ENCODE results near the gene SLC27A4. TPM values are rescaled to one million over a fixed set of nuclear protein-coding genes. Genes with fewer than 3 reads are reported as not detected.

The SLC27A4 gene
- 10 to 100 TPM; 19.0 to 21.7 TPM for total RNA-seq

DNA sequence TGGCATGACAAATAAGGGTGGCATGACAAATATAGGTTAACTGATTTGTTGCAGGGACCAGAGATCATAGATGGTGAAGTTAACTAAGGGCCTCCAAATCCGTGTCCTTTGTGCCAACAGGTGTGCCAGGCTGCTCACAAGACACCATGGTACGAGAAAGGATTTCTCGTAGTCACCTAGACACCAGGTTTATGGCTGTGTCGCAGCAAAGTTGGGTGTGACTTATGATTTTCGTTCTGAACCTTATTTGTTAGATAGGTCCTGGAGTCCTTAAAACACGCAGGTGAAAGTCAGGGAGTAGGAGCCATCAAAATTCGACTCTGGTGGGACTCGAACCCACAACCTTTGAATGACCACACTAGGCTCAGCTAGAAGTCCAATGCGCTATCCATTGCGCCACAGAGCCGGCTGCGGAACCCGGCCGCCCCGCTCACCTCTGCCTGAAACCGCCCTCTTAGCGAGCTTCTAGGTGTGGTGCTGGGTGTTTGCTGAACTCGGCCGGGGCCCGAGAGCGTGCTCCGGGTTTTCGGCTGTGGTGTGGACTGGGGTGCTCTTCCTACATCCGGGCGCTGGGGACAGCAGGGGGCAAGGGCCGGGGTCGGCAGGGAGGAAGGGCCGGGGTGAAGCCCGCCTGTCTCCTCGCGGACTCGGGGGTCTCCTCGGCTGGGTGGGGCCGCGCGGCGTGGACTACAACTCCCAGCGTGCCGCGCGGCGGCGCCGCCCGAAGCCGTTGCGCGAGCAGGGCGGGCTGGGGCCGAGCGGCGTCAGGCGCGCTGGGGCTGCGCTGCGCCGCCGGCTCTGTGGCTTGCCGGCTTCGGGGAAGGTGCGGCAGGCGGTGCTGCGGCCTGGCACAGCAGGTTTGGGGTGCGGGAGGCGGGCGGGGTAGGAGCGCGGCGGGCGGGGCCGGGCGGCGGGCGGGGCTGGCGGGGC lies at the start of gene SLC27A4:
SLC27A4 (plus strand) TSS at position 767 of the 930 bp plus-strand sequence. CDS start 2,606 bp downstream, outside the sequence.
- ATAC-seq (peak; percentile 90), DNase-seq (peak; percentile 85)
- Mint-ChIP-seq H3K4me1 (ENCODE audit: low read depth) (peaks cover 11% of the 10 kb centered on the region), H3K9me3 (ENCODE audit: insufficient read depth) (no peaks in the 10 kb centered on the region), H3K27ac (peak within 1 kb of the TSS; percentile 92), H3K4me3 (peak within 1 kb of the TSS; percentile 95), H3K36me3 (ENCODE audit: low read depth) (peaks cover 5% of the 10 kb centered on the region), H3K27me3 (ENCODE audit: low read depth) (no peaks in the 10 kb centered on the region)
- POLR2A ChIA-PET, result interaction anchor here (0.6 to 1.2 kb wide), 2 partner anchors 19 to 119 kb away, joined by 4 to 5 read pairs; no protein-coding TSS in a partner anchor
- CTCF ChIA-PET, result interaction anchor here (0.9 to 1.5 kb wide), 4 partner anchors 22 to 63 kb away, joined by 3 to 5 read pairs (median 3); no protein-coding TSS in a partner anchor

DNA sequence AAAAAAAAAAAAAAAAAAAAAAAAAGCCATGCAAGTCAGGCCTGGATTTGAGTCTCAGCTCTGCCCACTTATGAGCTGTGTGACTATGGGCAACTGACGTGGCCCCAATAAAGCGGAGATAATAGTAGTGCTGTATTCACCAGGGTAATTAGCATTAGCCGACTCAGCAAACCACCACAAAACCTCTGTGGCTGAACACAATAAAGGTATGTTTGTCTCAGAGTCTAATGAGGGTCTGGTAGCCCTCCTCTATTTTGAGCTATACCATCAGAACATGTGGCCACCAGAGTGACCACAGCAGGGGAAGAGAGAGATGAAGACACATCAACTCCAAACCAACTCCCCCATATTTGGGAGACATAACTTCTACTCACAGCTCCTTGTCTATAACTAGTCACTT lies 48.3 kb upstream of the SLC27A4 start:
- Mint-ChIP-seq H3K27me3 (ENCODE audit: low read depth) (no peaks in the 10 kb centered on the region), H3K36me3 (ENCODE audit: low read depth) (no peaks in the 10 kb centered on the region), H3K27ac (no peak overlapping the region), H3K9me3 (ENCODE audit: insufficient read depth) (no peaks in the 10 kb centered on the region), H3K4me3 (no peak overlapping the region), H3K4me1 (ENCODE audit: low read depth) (peaks cover 4% of the 10 kb centered on the region)
- DNase-seq (no peak), ATAC-seq (no peak)
- ChIA-PET CTCF (interaction anchor here (1.1 to 1.5 kb wide), 3 partner anchors 16 to 49 kb away, joined by 3 to 8 read pairs (median 3); partner anchors contain the start of genes GOLGA2 and SWI5), POLR2A (interaction anchor here (0.6 to 1.0 kb wide), 2 partner anchors 16 to 79 kb away, joined by 3 to 5 read pairs; partner anchors contain the start of genes GOLGA2, SWI5 and URM1)

DNA sequence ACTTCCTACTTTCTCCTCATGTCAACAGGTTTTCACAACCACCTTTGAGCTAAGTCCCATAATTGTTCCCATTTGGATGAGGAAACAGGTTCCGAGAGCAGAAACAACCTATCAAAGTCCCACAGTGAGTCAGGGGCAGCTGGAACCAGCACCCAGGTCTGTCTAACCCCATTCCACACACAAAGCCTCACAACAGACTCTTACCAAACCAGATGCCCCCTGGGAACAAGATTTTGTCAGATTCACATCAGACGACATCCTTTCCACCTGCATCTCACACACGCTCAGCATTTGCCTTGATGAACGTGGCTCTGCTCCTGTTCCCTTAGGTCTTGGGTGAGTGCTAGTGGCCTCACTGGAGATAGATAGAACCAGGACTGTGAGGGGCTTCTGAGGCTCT lies 47.2 kb upstream of the SLC27A4 start:
- Mint-ChIP-seq H3K4me1 (ENCODE audit: low read depth) (peaks cover 4% of the 10 kb centered on the region), H3K27me3 (ENCODE audit: low read depth) (no peaks in the 10 kb centered on the region), H3K27ac (no peak overlapping the region), H3K36me3 (ENCODE audit: low read depth) (no peaks in the 10 kb centered on the region), H3K9me3 (ENCODE audit: insufficient read depth) (no peaks in the 10 kb centered on the region), H3K4me3 (no peak overlapping the region)
- ChIA-PET CTCF (interaction anchor here (0.9 to 4.1 kb wide), 4 partner anchors 38 to 70 kb away, joined by 3 to 24 read pairs (median 6); no protein-coding TSS in a partner anchor), POLR2A (no interaction called here)
- ATAC-seq (no peak), DNase-seq (no peak)

DNA sequence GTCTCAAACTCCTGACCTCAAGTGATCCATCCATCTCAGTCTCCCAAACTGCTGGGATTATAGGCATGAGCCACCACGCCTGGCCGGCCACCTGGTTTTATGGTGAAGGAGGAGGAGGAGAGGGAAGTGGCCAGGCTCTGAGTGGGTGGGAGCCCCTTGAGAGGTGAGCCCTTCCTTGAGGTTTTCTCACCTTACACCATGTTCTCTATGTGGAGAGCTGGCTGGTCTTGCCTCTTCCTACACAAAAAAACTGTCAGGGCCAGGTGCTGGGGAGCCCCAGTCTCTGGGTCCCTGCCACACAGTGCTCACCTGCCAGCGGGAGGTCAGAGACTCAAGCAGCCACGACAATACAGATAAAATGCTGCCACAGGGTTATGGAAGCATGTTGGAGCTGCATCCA lies 46.2 kb upstream of the SLC27A4 start:
- no peak overlapping the region for H3K27ac Mint-ChIP-seq

DNA sequence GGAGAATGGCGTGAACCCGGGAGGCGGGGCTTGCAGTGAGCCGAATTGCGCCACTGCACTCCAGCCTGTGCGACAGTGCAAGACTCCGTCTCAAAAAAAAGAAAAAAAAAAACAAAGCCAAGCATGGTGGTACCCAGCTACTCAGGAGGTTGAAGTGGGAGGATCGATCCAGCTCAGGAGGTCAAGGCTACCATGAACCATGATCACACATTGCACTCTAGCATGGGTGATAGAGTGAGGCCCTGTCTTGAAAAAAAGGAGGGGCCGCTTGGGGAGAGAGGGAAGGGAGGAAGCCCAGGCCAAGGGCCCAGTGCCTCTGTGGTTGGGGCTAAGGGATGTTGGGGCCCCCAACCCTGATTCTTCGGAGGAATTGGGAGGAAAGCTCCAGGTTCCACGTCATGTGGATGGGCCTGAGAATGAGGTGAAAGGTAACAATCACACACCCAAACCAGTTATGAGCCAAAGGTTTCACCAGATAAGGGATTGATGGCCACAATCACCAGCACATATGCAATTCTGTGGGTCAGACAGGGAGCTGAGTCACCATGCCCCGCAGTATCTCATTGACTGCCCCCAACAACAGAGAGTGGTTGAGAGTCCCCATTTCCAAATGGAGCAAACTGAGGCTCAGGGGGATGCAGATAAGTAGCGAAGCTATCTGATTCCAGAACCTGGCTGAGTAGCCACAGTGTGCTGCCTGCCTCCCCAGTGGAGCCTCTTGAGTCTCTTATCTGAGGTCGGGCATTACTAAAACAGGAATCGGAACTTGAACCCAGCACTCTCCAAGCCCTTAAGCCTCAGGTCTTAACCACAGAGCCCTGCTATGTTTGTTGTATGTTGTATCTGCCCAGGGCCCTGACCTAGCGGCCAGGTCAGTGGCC lies 43.7 kb upstream of the SLC27A4 start:
- ChIA-PET POLR2A (no interaction called here), CTCF (interaction anchor here (0.6 to 4.1 kb wide), 7 partner anchors 12 to 145 kb away, joined by 3 to 24 read pairs (median 8); partner anchors contain the start of gene CERCAM)
- no peak for ATAC-seq
- Mint-ChIP-seq H3K4me3 (no peak overlapping the region), H3K4me1 (ENCODE audit: low read depth) (peaks cover 4% of the 10 kb centered on the region), H3K27ac (no peak overlapping the region), H3K36me3 (ENCODE audit: low read depth) (no peaks in the 10 kb centered on the region), H3K27me3 (ENCODE audit: low read depth) (no peaks in the 10 kb centered on the region), H3K9me3 (ENCODE audit: insufficient read depth) (no peaks in the 10 kb centered on the region)
- DNase-seq, result no peak

More for the DNA sequence above, 46.2 kb upstream of the SLC27A4 start:
- ATAC-seq, result no peak
- no peak overlapping the region for H3K4me3 Mint-ChIP-seq
- no peak for DNase-seq
- POLR2A ChIA-PET, result no interaction called here
- no peaks in the 10 kb centered on the region for H3K27me3 Mint-ChIP-seq (ENCODE audit: low read depth)
- CTCF ChIA-PET, result interaction anchor here (1.6 to 4.1 kb wide), 2 partner anchors 68 to 117 kb away, joined by 4 to 24 read pairs; no protein-coding TSS in a partner anchor
- no peaks in the 10 kb centered on the region for H3K9me3 Mint-ChIP-seq (ENCODE audit: insufficient read depth)
- H3K36me3 Mint-ChIP-seq (ENCODE audit: low read depth), result no peaks in the 10 kb centered on the region
- H3K4me1 Mint-ChIP-seq (ENCODE audit: low read depth), result peaks cover 4% of the 10 kb centered on the region

DNA sequence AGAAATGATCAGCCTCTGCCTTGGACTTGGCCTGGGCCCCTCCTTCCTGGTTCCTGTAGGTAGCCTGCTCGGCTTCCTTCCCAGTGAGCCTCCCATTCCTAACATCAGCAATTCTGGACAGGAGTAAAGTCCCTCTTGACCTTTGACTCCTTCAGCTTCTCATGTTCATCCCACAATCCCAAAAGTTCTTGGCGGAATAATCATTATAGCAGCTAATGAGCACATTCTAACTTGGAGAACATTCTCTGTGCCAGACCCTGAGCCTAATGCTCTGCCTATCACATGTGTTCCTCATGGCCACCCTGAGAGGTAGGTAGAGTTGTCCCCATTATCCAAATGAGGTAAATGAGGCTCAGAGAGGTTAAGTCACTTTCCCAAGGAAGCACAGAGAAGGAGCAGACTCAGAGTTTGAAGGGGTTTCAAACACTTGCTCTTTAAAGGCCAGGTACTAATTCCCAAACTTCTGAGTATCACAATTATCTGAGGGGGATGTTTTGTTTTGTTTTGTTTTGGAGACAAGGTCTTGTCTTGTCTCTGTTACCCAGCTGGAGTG lies 43.0 kb upstream of the SLC27A4 start:
- no peaks in the 10 kb centered on the region for H3K9me3 Mint-ChIP-seq (ENCODE audit: insufficient read depth)
- no peak for DNase-seq
- no peak for ATAC-seq
- ChIA-PET CTCF (interaction anchor here (0.6 to 4.1 kb wide), 8 partner anchors 9 to 144 kb away, joined by 3 to 24 read pairs (median 5); partner anchors contain the start of gene CERCAM), POLR2A (no interaction called here)
- H3K27ac Mint-ChIP-seq, result no peak overlapping the region
- H3K4me3 Mint-ChIP-seq, result no peak overlapping the region
- peaks cover 4% of the 10 kb centered on the region for H3K4me1 Mint-ChIP-seq (ENCODE audit: low read depth)
- no peaks in the 10 kb centered on the region for H3K36me3 Mint-ChIP-seq (ENCODE audit: low read depth)
- no peaks in the 10 kb centered on the region for H3K27me3 Mint-ChIP-seq (ENCODE audit: low read depth)

DNA sequence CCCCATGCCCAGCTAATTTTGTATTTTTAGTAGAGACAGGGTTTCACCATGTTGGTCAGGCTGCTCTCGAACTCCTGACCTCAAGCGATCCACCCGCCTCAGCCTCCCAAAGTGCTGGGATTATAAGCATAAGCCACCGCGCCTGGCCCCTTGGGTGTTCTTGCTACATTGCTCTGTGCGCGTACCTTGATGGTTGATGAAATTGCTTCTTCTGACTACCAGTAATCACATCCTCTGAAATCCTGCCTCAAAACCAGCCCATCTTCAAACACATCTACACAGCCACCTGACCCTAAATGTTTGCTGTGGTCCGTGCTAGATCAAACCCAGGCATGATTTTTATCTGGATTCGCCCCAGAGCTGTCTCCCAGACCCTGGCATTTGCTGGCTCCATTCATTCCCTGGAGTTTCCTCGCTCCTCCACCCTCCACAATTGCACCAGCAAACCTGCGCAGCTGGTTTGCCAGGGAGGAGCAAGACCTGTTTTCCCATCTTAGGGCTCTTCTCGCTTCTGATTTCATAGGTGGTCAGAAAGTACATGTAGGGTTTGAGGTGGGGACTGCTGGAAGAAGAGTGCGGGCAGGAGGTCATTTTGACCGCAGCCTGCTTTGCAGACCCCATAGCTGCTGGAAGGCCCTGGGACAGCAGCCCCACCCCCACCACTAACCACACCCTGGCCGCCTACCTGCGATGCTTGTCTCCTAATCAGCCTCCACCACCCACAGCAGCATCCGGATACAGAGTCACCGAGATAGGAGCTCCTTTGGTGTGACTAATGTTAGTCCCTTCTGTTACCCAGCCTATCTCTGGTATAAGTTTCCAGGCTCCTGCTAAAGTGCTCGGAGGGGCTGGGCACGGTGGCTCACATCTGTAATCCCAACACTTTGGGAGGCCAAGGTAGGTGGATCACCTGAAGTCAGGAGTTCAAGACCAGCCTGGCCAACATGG lies 41.5 kb upstream of the SLC27A4 start:
- DNase-seq, result no peak
- Mint-ChIP-seq H3K4me1 (ENCODE audit: low read depth) (peaks cover 4% of the 10 kb centered on the region), H3K4me3 (no peak overlapping the region), H3K36me3 (ENCODE audit: low read depth) (no peaks in the 10 kb centered on the region), H3K9me3 (ENCODE audit: insufficient read depth) (no peaks in the 10 kb centered on the region), H3K27me3 (ENCODE audit: low read depth) (no peaks in the 10 kb centered on the region), H3K27ac (no peak overlapping the region)
- ChIA-PET POLR2A (interaction anchor here (0.8 kb wide), 1 partner anchor 121 kb away, joined by 3 read pairs; no protein-coding TSS in a partner anchor), CTCF (interaction anchor here (0.7 to 2.4 kb wide), 3 partner anchors 43 to 563 kb away, joined by 3 to 8 read pairs (median 5); no protein-coding TSS in a partner anchor)
- no peak for ATAC-seq

DNA sequence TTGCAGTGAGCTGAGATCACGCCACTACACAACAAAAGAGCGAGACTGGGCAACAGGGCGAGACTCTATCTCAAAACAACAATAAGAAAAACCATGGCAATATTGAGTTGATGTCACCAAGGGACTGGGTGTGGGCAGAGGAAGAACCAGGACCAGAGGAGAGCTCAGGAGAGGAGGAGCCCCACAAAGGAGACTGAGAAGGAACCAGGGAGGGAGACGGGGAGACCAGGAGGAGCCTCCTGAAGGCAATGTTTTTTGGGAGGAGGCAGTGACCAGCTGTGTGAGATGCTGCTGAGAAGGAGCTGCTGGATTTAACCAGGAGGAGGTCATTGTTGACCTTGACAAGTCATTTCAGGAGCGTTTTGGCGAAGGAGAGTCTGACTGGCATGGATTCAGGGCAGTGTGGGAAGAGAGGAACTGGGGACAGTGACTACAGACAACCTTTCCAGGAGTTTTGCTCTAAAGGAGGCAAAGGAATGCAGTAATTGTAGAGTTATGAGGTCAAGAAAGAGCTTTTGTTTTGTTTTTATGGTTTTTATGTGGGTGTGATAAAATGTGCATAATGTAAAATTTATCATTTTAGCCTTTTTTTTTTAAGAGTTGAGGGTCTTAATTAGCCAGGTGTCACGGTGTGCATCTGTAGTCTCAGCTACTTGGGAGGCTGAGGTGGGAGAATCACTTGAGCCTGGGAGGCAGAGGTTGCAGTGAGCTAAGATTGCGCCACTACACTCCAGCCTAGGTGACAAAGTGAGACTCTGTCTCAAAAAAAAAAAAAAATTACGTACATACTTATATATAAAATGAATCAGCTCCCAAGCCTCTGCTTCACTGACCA lies 36.0 kb upstream of the SLC27A4 start:
- Mint-ChIP-seq H3K27me3 (ENCODE audit: low read depth) (no peaks in the 10 kb centered on the region), H3K4me3 (no peak overlapping the region), H3K9me3 (ENCODE audit: insufficient read depth) (no peaks in the 10 kb centered on the region), H3K4me1 (ENCODE audit: low read depth) (no peaks in the 10 kb centered on the region), H3K36me3 (ENCODE audit: low read depth) (peaks cover 2% of the 10 kb centered on the region), H3K27ac (peak overlapping the region; percentile 13)
- no peak for DNase-seq
- ChIA-PET POLR2A (no interaction called here), CTCF (interaction anchor here (0.7 to 2.7 kb wide), 4 partner anchors 9 to 58 kb away, joined by 3 to 12 read pairs (median 4); no protein-coding TSS in a partner anchor)
- ATAC-seq, result no peak

DNA sequence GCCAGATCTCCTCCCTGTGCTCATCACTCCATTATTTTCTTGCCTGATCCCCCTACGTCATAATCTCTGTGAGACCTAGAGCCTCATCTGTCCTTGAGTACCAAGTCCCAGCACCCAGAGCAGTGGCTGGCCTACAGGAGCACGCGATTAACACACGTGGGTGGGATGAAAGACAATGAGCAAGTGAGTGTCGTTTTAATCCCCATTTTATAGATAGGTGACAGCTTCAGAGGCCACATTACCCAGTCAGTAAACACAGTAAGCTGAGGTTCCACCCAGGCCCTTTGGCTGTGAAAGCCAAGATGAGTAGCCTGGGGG lies 35.4 kb upstream of the SLC27A4 start:
- H3K36me3 Mint-ChIP-seq (ENCODE audit: low read depth), result peaks cover 6% of the 10 kb centered on the region
- no peaks in the 10 kb centered on the region for H3K4me1 Mint-ChIP-seq (ENCODE audit: low read depth)
- ChIA-PET CTCF (interaction anchor here (2.7 kb wide), 1 partner anchor 10 kb away, joined by 12 read pairs; no protein-coding TSS in a partner anchor), POLR2A (no interaction called here)
- H3K9me3 Mint-ChIP-seq (ENCODE audit: insufficient read depth), result no peaks in the 10 kb centered on the region
- no peak for DNase-seq
- H3K4me3 Mint-ChIP-seq, result no peak overlapping the region
- no peak for ATAC-seq
- no peak overlapping the region for H3K27ac Mint-ChIP-seq
- H3K27me3 Mint-ChIP-seq (ENCODE audit: low read depth), result no peaks in the 10 kb centered on the region

DNA sequence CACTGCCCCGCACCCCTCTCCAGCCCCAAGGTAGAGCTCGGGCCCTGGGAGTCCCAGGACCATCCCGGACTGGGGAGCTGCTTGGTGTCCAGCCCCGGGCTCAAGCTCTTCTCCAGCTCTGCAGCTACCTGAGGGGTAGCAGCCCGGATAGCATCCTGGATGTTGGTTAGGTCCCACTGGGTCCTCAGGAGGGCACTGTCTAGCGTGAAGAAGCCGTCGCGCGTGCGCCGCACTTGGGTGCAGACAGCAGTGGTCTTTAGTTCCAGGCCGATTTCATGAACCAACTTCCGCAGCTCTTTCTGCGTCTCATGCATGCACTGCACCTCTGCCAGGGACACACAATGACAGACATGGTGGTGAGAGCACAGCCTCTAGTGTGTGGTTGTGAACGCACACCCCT lies 30.8 kb upstream of the SLC27A4 start:
- Mint-ChIP-seq H3K27ac (no peak overlapping the region), H3K4me1 (ENCODE audit: low read depth) (no peaks in the 10 kb centered on the region), H3K9me3 (ENCODE audit: insufficient read depth) (no peaks in the 10 kb centered on the region), H3K27me3 (ENCODE audit: low read depth) (no peaks in the 10 kb centered on the region), H3K4me3 (no peak overlapping the region), H3K36me3 (ENCODE audit: low read depth) (peaks cover 15% of the 10 kb centered on the region)
- DNase-seq (no peak), ATAC-seq (no peak)
- ChIA-PET POLR2A (no interaction called here), CTCF (interaction anchor here (1.5 kb wide), 1 partner anchor 14 kb away, joined by 8 read pairs; no protein-coding TSS in a partner anchor)

Measured in activated CD8-positive, alpha-beta T cell treated with anti-CD3 and anti-CD28 coated beads, Interleukin-2, amount 10 ng/mL, durations not matched to agents 7 days and 5 days (primary cell).